Lung (tissue), 12 donors: Measurements from ENCODE around the gene DOCK11. TPM values are rescaled to one million over a fixed set of nuclear protein-coding genes. Genes with fewer than 3 reads are reported as not detected.

Source experiments
- ATAC-seq: fragments of 200-7000 bp; cut with Tn5 transposase; one replicate; pipeline ENCODE4 v1.9.1; 2020; ENCODE audit warnings: moderate number of reproducible peaks; ENCODE audit not compliant: insufficient read depth, low FRiP score
- DNase-seq, 3 donors: peaks; one replicate each; pipeline ENCODE4 v3.0.0-alpha.2; 2013 to 2017
- H3K27ac ChIP-seq, 2 donors: one replicate each; pipeline ENCODE4 v1.5.1; 2013; ENCODE audit warnings: mild to moderate bottlenecking in 2 of 2, moderate library complexity in 2 of 2, control low read depth in 1 of 2, inconsistent platforms in 1 of 2, low read depth in 1 of 2, low read length in 1 of 2
- H3K27me3 ChIP-seq, 3 donors: one replicate each; pipeline ENCODE4 v1.5.1; 2013; ENCODE audit warnings: low read length in 2 of 3; ENCODE audit not compliant: control insufficient read depth in 3 of 3, insufficient read depth in 3 of 3
- H3K36me3 ChIP-seq, 4 donors: one replicate each; pipeline ENCODE4 v1.5.1; 2013; ENCODE audit warnings: low read length in 4 of 4, mild to moderate bottlenecking in 1 of 4, moderate library complexity in 1 of 4; ENCODE audit not compliant: control insufficient read depth in 4 of 4, insufficient read depth in 4 of 4
- H3K4me1 ChIP-seq, 5 donors: one replicate each; pipeline ENCODE4 v1.5.1; 2013; ENCODE audit warnings: low read length in 5 of 5, mild to moderate bottlenecking in 2 of 5, moderate library complexity in 1 of 5; ENCODE audit not compliant: control insufficient read depth in 5 of 5, insufficient read depth in 5 of 5
- H3K4me3 ChIP-seq: one replicate; pipeline ENCODE4 v1.5.1; 2013; ENCODE audit warnings: mild to moderate bottlenecking, control low read depth, moderate library complexity
- H3K9ac ChIP-seq, 2 donors: one replicate each; pipeline ENCODE4 v1.5.1; 2013; ENCODE audit warnings: low read length in 2 of 2, control low read depth in 1 of 2; ENCODE audit not compliant: insufficient read depth in 1 of 2
- H3K9me3 ChIP-seq, 4 donors: one replicate each; pipeline ENCODE4 v1.5.1; 2013; ENCODE audit warnings: low read length in 3 of 4, mild to moderate bottlenecking in 1 of 4, moderate library complexity in 1 of 4; ENCODE audit not compliant: control insufficient read depth in 4 of 4, insufficient read depth in 3 of 4
- CTCF ChIP-seq: IDR thresholded peaks from 2 replicates; pipeline ENCODE4 v1.5.1; 2012; ENCODE audit warnings: mild to moderate bottlenecking; ENCODE audit errors: control extremely low read depth, extremely low read depth
- WGBS, 2 donors: extraction: QIAGEN DNeasy Blood & Tissue Kit; methylation state at CpG; one replicate each; pipeline ENCODE4 v1.1.7; 2013; 5-methylcytosine and 5-hydroxymethylcytosine counted together
- polyA plus RNA-seq, 2 donors: library from polyadenylated mRNA; stranded (reverse); fragments of 200-250 nt; gene quantifications; one replicate each; pipeline ENCODE4 v1.2.1, GENCODE V29; 2013
- total RNA-seq, 2 donors: library from RNA; depleted of rRNA in 1 of 2; stranded (reverse); fragments of >200 nt in 1 of 2; gene quantifications; one replicate each; pipeline ENCODE4 v1.2.1, GENCODE V29; 2014 to 2021
- donor health status: control.
- donor health status: control.
- donor health status: Bipolar disorder and iron deficiency.
- donor health status: healthy.
- donor health status: DM: yes; HTN: yes; CAD: no.

The DOCK11 gene
- total and polyA plus RNA-seq, 4 donors, result 16.0 to 32.0 (median 23.6) TPM

- Histone ChIP-seq H3K9ac (no peak overlapping the region), H3K4me1 (peaks cover 0 to 2% (median 0%) of the 10 kb centered on the region in 5 donors), H3K27ac (no peak overlapping the region), H3K9me3 (no peaks in the 10 kb centered on the region), H3K36me3 (no peaks in the 10 kb centered on the region), H3K4me3 (no peak overlapping the region), H3K27me3 (peaks cover 0 to 6% (median 0%) of the 10 kb centered on the region in 3 donors)
- ATAC-seq (no peak), DNase-seq (no peak)
- TF ChIP-seq CTCF, result no peak
- 72 to 94% methylated on average over 3 of the region's 3 CpGs for WGBS, 2 donors
Measured at GRCh38 chrX:118657413-118657812, 161.8 kb downstream of the DOCK11 start.

- Histone ChIP-seq H3K4me1 (peaks cover 0 to 2% (median 0%) of the 10 kb centered on the region in 5 donors), H3K4me3 (no peak overlapping the region), H3K27ac (no peak overlapping the region), H3K9me3 (no peaks in the 10 kb centered on the region), H3K36me3 (no peaks in the 10 kb centered on the region), H3K9ac (no peak overlapping the region), H3K27me3 (peaks cover 0 to 3% (median 0%) of the 10 kb centered on the region in 3 donors)
- TF ChIP-seq CTCF, result no peak
- DNase-seq (no peak), ATAC-seq (no peak)
- 74 to 78% methylated on average over 2 of the region's 2 CpGs for WGBS, 2 donors
Measured at GRCh38 chrX:118660085-118660484, 164.5 kb downstream of the DOCK11 start.

DNA sequence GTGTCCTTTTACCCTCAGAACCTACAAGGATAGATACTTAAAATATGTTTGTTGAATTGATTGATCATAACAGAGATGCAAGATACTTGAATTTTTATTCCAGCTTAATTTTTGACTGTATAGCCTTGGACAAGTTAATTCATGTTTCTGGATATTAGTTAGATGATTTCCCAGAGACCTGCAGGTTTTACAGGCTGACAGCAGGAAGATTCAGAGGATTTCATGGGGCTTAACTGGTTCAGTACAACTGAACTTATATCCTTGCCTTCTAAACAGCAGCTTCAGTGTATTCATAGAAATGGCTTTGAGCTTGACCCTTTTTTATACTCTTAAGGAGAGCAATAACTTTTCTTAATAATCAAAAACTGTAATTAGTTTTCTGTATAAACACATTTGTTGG lies 169.6 kb downstream of the DOCK11 start:
- H3K27ac ChIP-seq, result no peak overlapping the region
- no peak for ATAC-seq
- no peak for DNase-seq
- no peak overlapping the region for H3K4me3 ChIP-seq
- no peak overlapping the region for H3K9ac ChIP-seq
- peaks cover 0 to 2% (median 0%) of the 10 kb centered on the region in 3 donors for H3K27me3 ChIP-seq
- no peaks in the 10 kb centered on the region for H3K36me3 ChIP-seq
- H3K9me3 ChIP-seq, result no peaks in the 10 kb centered on the region
- TF ChIP-seq CTCF, result no peak
- no peaks in the 10 kb centered on the region for H3K4me1 ChIP-seq

- H3K9me3 ChIP-seq, result no peaks in the 10 kb centered on the region
- H3K9ac ChIP-seq, result no peak overlapping the region
- H3K27ac ChIP-seq, result no peak overlapping the region
- H3K4me3 ChIP-seq, result no peak overlapping the region
- no peak for ATAC-seq
- H3K4me1 ChIP-seq, result no peaks in the 10 kb centered on the region
- peaks cover 0 to 2% (median 0%) of the 10 kb centered on the region in 3 donors for H3K27me3 ChIP-seq
- WGBS, 2 donors, result 58 to 85% methylated on average over 3 of the region's 3 CpGs
- TF ChIP-seq CTCF, result no peak
- no peaks in the 10 kb centered on the region for H3K36me3 ChIP-seq
- DNase-seq, result no peak
Measured at GRCh38 chrX:118666521-118666920, 170.9 kb downstream of the DOCK11 start.
